Stimulated activated CD4-positive, alpha-beta T cell treated with anti-CD3 and anti-CD28 coated beads, Interleukin-1b, Interleukin-23, amount 100 ng/mL, for 24 hours (primary cell): ENCODE results near the gene TMEM107.
A peak's percentile ranks its signal among the peaks of the same experiment; 100 is the strongest.
"Not testable (repeated sequence)": the region's sequence is repeated elsewhere in the genome, so short reads cannot be mapped to it uniquely, and the experiment has no call there.

ENCODE experiments used
- DNase-seq, 4 experiments: peaks; one replicate each; pipeline ENCODE4 v3.0.0-alpha.2; 2020; ENCODE audit warnings: low read depth in 4 of 4, low spot score in 1 of 4

The TMEM107 gene

DNA sequence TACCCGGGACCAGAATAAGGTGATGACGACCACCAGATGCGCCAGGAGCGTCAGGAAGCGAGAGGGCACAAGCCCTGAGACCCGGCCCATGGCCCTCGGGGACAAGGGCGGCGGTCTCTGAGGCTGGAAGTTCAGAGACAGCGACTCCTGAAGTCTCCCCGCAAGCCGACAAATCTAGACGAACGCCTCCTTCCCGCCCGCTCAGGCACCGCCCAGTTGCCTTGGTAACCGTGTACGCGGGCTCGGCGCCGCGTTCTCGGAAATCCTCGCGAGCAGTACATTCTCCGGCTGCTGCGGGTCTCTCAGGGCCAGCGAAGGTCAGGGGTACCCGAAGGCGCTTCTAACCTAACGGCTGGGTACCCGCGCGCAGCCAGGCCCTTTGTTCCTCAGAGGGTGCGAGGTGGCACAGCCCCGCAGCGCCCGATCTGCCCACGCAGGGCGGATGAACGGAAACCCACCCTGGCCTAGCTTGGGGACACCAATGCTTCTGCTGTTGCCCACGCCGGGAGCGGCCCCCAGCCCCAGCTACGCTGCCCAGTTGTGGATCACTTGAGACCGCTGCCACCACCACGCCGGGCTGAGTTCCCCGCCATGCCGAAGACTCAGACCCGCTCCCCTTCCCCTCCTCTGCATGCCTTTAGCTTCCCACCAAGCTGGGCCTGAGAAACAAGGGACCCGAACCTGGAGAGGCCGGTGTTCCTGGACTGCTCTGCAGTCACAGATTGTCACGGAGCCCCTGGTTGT lies at the start of gene TMEM107:
Gene TMEM107, minus strand, starts transcription at position 184 of the 744 bp plus-strand sequence. Its CDS starts 94 bp downstream, at position 90.
- DNase-seq: peak in 3 of 4 experiments; percentile 67 to 81 (median 81)

DNA sequence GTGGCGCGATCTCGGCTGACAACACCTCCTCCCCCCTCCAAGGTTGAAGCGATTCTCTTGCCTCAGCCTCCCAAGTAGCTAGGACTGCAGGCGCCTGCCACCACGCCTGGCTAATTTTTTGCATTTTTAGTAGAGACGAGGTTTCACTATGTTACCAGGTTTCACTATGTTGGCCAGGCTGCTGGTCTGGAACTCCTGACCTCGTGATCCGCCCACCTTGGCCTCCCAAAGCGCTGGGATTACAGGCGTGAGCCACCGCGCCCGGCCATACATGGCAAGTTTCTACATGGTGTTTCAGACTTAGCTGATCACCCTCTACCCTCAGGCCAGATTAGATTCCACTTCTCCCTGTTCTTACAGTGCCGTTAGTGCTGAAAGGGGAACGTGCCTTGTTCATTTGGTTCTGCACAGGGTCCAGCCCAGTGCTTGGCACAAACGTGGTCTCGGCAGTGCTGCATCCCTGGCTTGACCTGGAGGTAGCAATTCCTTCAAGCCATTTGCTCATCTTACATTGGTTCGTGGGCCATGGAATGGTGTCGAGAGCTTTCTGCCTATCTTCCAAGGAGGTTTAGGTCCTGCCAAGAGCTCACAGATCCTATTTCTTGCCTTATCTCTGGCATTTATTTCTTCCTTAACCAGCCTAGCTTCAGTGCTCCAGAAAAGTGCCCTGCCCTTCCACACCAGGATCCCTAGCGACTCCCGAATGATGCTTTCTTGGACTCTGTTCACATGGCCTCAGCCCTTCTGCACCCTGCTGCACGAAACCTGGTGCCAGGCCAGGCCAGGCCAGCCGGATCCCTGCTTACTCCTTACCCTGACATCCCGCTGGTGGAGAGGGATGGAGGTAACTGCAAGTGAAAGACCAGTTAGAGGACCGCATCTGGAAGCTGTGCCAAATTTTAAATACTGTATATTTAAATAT lies 49.0 kb upstream of the TMEM107 start:
- DNase-seq: no peak

DNA sequence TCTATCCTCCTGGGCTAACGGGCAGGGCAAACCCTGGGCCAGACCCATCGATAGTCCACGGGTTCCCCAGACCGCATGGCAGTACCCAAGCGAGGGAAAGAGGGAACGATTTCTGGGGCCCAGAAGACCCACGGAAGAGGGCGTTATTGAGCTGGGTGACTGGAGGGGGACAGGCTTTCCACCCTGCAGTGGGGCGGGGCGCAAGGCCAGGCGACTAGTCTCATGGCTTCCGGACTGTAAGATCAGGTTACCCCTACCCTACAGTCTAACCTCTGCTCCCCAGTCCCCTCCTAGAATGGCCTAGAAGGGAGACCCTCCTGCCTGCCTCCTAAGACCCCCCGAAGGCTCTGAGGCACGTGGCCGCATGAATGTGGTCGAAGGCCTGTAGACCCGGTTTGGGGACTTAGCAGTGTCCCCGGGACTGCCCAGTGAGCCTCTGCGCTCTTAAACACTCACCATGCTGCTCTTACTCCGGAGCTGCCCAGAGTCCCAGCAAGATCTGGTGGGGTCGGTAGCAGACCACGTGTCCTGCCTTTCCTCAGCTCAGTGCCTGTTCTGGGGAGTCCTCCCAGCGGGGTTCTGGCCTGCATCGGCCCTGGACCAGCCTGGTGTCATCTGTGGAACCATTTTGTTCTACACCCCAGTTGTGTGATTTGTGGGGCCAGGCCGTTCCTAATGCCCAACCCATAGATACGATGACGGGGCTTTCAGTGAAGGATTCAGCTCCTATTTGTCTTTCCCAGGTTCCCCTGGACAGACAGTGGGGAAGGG lies 47.4 kb upstream of the TMEM107 start:
- peak in 2 of 4 experiments; percentile 48 to 54 for DNase-seq

DNA sequence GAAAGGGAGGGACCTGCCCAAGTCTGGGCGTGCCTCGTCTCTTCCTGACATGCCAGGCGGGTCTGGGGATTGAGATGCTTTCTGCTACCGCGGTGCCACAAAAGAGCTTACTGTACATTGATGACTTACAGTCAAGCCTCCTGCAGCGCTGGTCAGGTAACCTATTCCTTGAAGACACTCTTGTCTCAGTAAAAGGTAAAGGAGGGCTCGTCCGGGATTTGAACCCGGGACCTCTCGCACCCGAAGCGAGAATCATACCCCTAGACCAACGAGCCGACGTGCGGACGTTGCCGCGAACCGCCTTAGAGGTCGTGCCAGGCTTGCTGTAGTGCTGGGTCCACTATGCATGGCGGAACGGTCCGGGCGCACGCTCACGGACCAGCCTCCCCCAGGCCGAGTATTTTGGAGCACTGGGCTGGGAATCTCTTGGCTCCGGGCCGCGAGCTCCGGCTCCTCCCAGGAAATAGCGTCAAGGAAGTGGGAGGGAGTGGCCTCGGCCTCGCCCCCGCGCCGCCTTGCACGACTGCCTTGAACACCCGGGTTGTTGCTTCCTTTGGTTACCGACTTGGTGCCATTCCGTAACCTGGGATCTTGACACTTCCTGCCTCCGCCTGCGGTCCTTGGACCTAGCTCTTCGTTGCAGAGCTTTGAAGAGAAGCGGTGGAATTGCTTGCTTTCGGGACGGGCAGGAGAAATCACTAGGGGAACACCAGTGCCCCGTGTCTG lies 46.6 kb upstream of the TMEM107 start:
- DNase-seq: peak; percentile 75 to 89 (median 88)

DNA sequence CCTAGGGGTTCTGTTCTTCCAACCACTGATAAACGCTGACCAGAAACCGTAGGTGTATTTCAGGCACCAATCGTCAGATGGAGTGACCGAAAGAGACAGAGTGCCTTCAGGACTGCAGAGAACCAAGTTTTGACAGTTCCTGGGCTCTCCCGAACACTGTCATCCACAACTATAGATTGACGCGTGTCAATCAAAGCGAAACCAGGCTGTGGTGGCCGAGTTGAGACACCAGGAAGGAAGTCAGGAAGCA lies 46.1 kb upstream of the TMEM107 start:
- DNase-seq: no peak

DNA sequence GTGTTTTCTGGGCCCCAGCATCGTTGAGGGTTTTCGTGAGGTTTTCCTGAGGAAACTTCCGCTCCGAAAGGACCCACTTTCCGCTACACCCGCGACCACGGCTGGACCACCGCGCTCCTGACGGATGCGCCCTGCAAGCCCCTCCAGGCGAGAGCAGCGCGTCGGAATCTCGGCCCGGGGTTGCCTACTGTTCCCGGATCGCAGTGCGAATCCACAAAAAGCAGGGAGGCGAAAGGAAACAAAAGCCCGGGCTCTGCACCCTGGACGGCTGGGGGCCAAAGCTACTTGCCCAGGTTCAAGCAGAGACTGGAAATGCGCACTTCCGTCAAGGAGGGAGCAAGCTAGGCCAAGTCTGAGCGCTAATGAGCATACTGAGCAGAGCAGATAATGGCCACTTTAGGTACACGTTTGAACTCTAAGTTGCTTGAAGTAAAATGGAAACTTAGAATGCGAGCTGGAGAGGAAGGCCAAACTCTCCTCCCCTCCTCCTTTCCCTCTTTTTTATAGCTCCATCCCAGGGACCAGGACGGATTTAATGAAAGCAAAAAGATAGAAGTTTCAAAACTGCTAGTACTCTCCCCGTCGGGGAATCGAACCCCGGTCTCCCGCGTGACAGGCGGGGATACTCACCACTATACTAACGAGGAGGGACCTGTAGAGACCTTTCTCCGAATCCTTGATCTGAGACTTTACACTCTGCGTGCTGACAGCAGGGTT lies 45.6 kb upstream of the TMEM107 start:
- peak; percentile 68 to 92 (median 80) for DNase-seq

DNA sequence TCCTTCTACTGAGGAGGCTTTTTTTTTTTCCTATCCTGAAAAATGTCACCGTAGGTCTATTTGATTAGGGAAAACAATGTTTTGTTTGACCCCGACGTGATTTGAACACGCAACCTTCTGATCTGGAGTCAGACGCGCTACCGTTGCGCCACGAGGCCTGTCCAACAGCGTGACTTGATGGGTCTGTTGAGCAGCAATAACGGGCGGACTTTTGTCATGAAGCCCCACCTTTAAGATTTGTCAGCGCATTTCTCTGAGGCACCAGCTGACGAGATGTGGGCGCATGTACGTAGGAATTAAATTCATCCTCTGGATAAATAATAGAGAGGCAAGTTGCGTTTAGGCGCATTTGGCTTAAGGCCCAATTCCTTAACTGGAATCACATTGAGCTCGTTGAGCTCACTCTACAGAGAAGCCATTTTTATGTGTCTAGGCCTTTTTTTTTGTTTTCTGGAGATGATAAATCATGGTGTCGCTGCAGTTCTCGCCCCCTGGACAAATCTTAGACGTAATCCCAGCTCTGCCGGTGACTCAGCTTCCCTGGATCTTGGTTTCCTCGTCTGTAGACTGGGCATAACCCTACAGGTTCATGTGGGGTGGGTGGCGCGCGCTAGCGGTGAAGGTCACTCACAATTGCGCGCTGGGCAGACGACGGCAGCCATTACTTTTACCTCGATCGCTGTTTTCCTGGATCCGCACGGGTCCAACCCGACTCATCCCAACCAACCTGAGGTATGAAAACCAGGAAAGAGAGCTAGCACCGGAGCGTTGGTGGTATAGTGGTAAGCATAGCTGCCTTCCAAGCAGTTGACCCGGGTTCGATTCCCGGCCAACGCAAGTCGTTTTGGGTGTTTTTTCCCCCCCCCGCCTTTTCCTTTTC lies 44.8 kb upstream of the TMEM107 start:
- peak; percentile 88 to 95 (median 90) for DNase-seq

DNA sequence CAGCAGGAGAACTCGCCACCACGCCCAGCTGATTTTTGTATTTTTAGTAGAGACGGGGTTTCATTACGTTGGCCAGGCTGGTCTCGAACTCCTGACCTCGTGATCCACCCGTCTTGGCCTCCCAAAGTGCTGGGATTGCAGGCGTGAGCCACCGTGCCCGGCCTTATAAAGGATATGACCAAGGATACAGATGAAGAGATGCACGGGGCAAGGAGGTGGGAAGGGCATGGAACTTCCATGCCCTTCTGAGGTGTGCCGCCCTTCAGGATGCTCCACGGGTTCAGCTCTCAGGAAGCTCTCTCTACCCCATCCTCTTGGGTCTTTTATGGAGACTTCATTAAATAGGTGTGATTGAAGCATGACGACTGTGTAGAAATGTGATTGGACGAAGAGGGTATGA lies 37.8 kb upstream of the TMEM107 start:
- not testable (repeated sequence) for DNase-seq

DNA sequence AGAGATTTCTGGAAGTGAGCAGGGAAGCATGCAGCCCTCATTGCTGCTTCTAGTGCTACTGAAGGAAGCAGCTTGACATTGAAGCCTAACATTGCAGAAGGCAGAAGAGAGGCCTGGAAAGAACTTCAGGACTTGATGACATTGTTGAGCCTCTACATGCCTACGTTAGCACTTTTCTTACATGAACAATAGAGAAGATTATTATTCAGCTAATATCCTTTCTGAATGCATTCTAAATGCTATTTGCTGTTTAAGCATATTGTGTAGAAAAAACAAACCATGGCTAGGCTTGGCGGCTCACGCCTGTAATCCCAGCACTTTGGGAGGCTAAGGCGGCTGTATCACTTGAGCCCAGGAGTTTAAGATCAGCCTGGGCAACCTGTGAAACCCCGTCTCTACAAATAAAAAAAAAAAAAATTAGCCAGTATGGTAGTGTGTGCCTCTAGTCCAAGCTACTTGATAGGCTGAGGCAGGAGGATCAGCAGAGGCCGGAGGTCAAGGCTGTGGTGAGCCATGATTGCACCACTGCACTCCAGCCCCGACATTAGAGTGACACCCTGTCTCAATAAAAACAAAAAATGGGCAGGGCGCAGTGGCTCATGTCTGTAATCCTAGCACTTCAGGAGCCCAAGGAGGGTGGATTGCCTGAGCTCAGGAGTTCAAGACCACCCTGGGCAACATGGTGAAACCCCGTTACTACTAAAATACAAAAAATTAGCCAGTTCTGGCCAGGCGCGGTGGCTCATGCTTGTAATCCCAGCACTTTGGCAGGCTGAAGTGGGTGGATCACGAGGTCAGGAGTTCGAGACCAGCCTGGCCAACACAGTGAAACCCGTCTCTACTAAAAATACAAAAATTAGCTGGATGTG lies 36.4 kb upstream of the TMEM107 start:
- no peak for DNase-seq

DNA sequence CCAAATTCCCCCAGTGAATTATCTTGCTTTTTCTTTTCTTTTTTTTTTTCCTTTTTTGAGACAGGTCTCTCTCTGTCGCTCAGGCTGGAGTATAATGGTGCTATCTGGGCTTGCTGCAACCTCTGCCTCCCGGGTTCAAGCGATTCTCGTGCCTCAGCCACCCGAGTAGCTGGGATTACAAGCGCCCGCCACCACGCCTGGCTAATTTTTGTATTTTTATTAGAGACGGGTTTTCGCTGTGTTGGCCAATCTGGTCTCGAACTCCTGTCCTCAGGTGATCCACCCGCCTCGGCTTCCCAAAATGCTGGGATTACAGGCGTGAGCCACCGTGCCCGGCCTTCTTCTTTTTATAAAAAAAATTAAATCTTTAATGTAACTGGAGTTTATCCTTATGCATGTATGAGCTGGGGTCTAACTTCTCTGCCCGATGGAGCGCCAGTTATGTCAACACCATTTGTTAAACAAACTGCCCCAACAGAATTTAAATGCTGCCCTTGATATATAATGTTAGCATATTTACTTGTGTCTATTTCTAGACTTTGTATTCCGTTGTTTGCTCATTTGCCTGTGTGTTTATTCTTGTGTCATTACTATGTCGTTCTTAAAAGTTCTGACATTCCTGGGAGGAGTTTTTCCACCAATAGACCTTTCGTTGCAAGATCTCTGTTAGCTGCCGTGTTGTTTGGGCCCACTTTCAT lies 34.7 kb upstream of the TMEM107 start:
- no peak for DNase-seq

DNA sequence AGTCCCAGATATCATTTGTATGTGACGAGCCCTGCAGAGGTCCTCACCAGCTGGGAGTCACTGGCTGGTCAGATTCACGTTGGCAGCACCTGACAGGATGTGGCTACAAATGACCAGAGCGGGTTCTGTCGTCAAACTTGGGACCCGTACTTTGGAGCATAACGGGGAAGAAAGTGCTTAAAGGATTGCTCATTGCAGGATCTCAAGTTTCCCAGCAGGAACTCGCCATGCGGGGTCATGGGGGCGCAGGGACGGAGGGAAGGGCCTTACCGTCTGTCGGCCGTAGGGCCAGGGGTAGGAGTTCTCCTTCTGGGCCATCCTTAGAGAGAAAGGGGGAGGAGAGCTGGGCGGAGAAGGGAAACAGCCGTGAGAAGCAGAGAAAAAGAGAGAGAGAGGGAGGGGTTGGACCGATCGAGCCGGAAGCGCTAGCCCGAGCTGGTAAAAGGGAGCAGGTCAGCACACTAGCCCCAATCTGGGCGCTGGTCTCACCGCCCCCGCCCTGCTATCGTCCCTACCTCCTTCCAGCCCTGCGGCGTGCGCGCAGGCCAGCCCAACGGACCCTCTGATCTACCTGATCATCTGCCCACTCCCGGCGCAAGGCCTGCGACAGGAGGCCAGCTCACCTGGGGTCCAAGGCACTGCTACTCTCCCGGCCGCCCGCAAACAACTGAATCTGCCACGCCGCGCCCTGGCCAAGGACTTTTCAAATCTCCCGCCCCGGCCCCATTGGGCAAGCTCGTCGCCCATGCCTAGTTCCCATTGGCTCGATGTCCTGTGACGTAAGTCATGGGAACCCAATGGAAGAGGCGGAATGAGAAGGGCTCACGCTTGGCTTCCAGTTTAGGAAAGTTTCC lies 34.0 kb upstream of the TMEM107 start, which contains the start of gene AURKB:
Gene AURKB, minus strand, starts transcription at position 669 of the 854 bp plus-strand sequence. Its CDS starts 351 bp downstream, at position 318.
- peak in 3 of 4 experiments; percentile 76 to 90 (median 85) for DNase-seq

DNA sequence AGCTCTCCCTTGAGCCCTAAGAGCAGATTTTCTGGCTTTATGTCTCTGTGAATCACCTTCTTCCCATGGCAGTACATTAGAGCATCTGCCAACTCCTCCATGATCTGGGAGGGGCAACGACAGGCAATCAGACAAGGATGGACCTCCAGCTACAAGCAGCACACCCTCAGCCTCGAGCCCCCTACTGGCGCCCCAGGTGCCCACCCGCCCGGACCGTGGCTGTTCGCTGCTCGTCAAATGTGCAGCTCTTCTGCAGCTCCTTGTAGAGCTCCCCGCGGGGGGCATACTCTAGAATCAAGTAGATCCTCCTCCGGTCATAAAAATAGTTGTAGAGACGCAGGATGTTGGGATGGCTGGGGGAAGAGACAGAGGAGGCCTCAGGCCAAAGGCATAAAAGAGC lies 30.4 kb upstream of the TMEM107 start:
- no peak for DNase-seq

DNA sequence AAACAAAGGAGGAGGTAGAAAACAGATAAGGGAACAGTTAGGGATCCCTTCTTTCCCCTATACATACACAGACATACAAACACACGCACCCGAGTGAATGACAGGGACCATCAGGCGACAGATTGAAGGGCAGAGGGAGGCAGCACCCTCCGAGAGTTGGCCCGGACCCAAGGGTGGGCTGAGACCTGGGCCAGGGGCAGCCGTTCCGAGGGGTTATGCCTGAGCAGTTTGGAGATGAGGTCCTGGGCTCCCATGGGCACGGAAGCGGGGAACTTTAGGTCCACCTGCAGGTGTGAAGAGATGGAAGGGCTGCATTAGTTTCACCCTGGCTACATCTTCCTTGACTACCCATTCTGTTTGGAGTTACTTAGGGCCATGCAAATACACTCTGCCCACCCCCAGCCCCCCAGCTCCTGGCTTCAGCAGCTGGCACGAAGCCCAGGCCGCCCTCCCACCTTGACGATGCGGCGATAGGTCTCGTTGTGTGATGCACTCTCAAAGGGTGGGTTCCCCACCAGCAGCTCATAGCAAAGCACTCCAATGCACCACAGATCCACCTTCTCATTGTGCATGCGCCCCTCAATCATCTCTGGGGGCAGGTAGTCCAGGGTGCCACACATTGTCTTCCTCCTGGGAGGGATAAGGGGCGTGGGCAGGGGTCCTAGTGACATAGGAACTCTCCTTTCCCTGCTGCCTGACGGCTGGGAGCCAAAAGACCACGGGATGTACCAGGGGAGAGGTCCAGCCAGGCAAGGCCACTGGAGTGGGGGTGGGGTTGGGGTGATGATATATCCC lies 28.8 kb upstream of the TMEM107 start:
- DNase-seq: no peak

DNA sequence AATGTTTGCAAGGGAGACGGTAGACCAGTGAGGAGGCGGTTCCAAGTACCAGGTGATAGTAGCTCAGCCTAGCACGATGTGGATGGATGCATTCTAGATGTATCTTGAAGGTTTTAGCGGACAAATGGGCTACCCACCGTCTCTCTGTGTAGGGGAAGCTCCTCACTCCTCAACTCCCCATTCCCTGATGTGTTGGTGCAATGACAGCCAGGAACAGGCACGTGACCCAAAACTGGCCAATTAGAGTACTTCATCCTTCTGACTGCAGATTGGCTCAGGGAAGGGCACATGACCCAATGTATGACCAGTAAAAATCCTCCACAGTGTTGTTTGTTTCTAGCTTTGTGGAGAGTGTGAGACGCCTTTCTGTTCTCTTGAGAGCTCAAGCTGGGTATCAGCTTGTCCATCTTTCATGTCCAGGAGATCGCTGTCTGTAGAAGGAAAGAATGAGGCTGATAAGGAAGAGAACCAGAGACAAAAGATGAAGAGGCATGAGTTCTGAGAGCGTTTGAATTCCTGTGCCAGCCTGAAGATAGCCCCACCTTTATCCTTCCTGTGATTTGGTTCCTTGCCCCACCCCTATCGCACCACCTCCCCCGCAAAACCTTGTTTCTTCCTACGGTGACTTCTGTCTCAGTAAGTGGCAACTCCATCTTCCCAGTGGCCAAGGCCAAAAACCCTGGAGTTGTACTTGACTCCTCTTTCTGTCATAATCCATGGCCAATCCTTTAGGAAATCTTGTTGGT lies 16.1 kb upstream of the TMEM107 start:
- DNase-seq: peak in 1 of 4 experiments; percentile 25

DNA sequence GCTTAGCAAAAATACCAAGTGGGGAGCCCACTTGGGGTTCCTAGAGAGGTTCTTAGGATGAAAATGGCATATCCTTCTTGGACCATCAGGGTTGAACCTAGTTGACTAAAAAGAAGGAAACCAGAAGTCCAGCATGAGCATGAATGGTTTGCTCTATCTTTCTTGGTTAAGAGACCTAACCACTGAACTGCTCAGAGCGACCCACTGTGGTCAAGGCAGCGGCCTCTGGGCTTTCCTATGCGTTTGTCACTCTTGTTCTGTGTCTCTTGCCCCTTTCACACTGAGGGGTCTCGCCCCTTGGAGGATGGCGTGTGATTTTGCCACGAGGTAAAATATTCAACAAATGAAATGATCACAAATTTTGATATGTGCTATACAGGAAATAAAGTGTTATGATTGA lies 14.3 kb upstream of the TMEM107 start:
- DNase-seq: no peak
